Measurements from ENCODE around the gene GPR161. TPM values are rescaled to one million over a fixed set of nuclear protein-coding genes. Genes with fewer than 3 reads are reported as not detected.

GPR161 gene
- polyA plus RNA-seq, 1 donor (not counting 4 experiments of a cell fraction or from before 2014, with no cell fraction given) = 7.8 TPM

DNA sequence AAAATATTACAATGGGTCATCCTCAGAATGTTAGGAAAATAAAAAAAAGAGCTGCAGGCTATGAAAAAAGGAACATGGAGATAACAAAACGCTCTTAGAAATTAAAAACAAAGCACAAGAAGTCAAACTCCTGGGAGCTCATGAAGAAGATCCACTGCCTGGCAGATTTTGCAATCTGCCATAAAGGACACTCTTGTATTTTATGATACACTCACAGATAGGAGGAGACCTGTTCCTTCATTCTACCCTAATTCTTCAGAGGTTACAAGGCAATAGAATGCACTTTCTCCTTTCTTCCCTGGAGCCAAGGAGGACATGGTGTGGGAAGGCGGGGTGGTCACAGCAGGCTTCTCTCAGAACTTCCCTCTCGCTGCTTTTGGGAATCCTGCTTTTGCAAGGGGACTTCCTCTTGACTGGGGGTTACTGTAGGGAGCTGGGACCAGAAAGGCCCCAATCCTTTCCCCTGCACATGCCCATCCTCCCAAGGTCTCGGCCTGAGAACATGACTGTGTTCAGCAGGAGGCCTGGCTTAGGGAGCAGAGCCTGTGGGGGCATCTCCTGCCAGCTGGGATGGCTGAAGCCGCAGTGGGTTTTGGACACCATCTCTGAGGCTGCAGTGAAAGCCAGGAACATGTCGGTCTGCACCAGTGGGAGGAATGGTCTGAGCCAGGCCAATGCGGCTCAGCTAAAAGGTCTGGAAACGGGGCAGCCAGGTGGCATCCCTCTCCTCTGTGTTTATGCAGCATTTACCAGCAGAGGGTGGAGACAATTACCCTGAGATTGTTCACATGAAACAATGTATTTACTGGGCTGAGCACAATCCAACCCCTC lies 44.8 kb downstream of the GPR161 start:
- Histone ChIP-seq H3K9ac (ENCODE audit: control insufficient read depth, extremely low read depth, insufficient read depth, low read length) (no peak overlapping the region), H3K27me3 (ENCODE audit: control insufficient read depth, extremely low read depth, insufficient read depth, low read length) (no peaks in the 10 kb centered on the region), H3K4me3 (ENCODE audit: control insufficient read depth in 2 of 3, extremely low read depth in 1 of 3, insufficient read depth in 2 of 3, low read depth in 1 of 3, low read length in 3 of 3) (no peak overlapping the region), H3K36me3 (ENCODE audit: control insufficient read depth in 2 of 2, extremely low read depth in 1 of 2, insufficient read depth in 2 of 2, low read length in 2 of 2) (peaks cover 0 to 3% of the 10 kb centered on the region in 2 experiments), H4K20me1 (ENCODE audit: control insufficient read depth, extremely low read depth, insufficient read depth, low read length) (no peaks in the 10 kb centered on the region), H3K79me2 (ENCODE audit: control insufficient read depth, insufficient read depth, low read length) (no peaks in the 10 kb centered on the region), H2AFZ (ENCODE audit: control insufficient read depth, low read length) (no peak overlapping the region), H3K9me1 (ENCODE audit: control insufficient read depth, extremely low read depth, insufficient read depth, low read length) (no peaks in the 10 kb centered on the region), H3K27ac (ENCODE audit: control insufficient read depth, insufficient read depth, low read length) (no peak overlapping the region), H3K4me2 (ENCODE audit: control insufficient read depth, extremely low read depth, insufficient read depth, low read depth, low read length) (no peak overlapping the region), H3K4me1 (ENCODE audit: control insufficient read depth, extremely low read depth, insufficient read depth, low read length) (peaks cover 4% of the 10 kb centered on the region), H3K9me3 (ENCODE audit: control insufficient read depth, low read depth, low read length) (no peaks in the 10 kb centered on the region)
- dilution Hi-C loops (cut with MboI; ENCODE audit: extremely low pct_ligation_motif_present, low sequenced_read_pairs) = no loop called here
- TF ChIP-seq CTCF (optimal IDR thresholded peaks at IDR 0.05 in 1 of 3, IDR thresholded peaks at IDR 0.05 in 1 of 3, conservative IDR thresholded peaks at IDR 0.05 in 1 of 3; ENCODE audit: extremely low read depth in 1 of 3, insufficient read depth in 2 of 3, low read length in 3 of 3) (no peak), EZH2 (IDR thresholded peaks at IDR 0.05; ENCODE audit: low read length) (no peak)
- DNase-seq (ENCODE audit: low read depth, low spot score) (no peak), FAIRE-seq (no peak)

- Histone ChIP-seq H3K27ac (ENCODE audit: control insufficient read depth, insufficient read depth, low read length) (no peak overlapping the region), H4K20me1 (ENCODE audit: control insufficient read depth, extremely low read depth, insufficient read depth, low read length) (no peaks in the 10 kb centered on the region), H3K79me2 (ENCODE audit: control insufficient read depth, insufficient read depth, low read length) (no peaks in the 10 kb centered on the region), H2AFZ (ENCODE audit: control insufficient read depth, low read length) (no peak overlapping the region), H3K36me3 (ENCODE audit: control insufficient read depth in 2 of 2, extremely low read depth in 1 of 2, insufficient read depth in 2 of 2, low read length in 2 of 2) (peaks cover 0 to under 1% of the 10 kb centered on the region in 2 experiments), H3K4me2 (ENCODE audit: control insufficient read depth, extremely low read depth, insufficient read depth, low read depth, low read length) (no peak overlapping the region), H3K9ac (ENCODE audit: control insufficient read depth, extremely low read depth, insufficient read depth, low read length) (no peak overlapping the region), H3K9me3 (ENCODE audit: control insufficient read depth, low read depth, low read length) (no peaks in the 10 kb centered on the region), H3K27me3 (ENCODE audit: control insufficient read depth, extremely low read depth, insufficient read depth, low read length) (no peaks in the 10 kb centered on the region), H3K4me3 (ENCODE audit: control insufficient read depth in 2 of 3, extremely low read depth in 1 of 3, insufficient read depth in 2 of 3, low read depth in 1 of 3, low read length in 3 of 3) (no peak overlapping the region), H3K9me1 (ENCODE audit: control insufficient read depth, extremely low read depth, insufficient read depth, low read length) (no peaks in the 10 kb centered on the region), H3K4me1 (ENCODE audit: control insufficient read depth, extremely low read depth, insufficient read depth, low read length) (peaks cover 4% of the 10 kb centered on the region)
- FAIRE-seq = no peak
- dilution Hi-C loops (cut with MboI; ENCODE audit: extremely low pct_ligation_motif_present, low sequenced_read_pairs) = no loop called here
- no peak for DNase-seq (ENCODE audit: low read depth, low spot score)
- TF ChIP-seq CTCF (optimal IDR thresholded peaks at IDR 0.05 in 1 of 3, IDR thresholded peaks at IDR 0.05 in 1 of 3, conservative IDR thresholded peaks at IDR 0.05 in 1 of 3; ENCODE audit: extremely low read depth in 1 of 3, insufficient read depth in 2 of 3, low read length in 3 of 3) (no peak), EZH2 (IDR thresholded peaks at IDR 0.05; ENCODE audit: low read length) (no peak)
Observed at GRCh38 chr1:168091063-168091462, 45.7 kb downstream of the GPR161 start.
